ENCODE data around the gene TMEM35A.

The TMEM35A gene

GRCh38 chrX:101117701-101118100, 39.0 kb downstream of the TMEM35A start:
- Histone ChIP-seq H2AFZ (ENCODE audit: insufficient read depth, low read length, poor library complexity) (no peak overlapping the region), H4K91ac (ENCODE audit: low read depth, low read length) (no peak overlapping the region), H2BK5ac (ENCODE audit: low read depth, low read length, poor library complexity) (no peak overlapping the region), H3K9ac (ENCODE audit: low read length) (no peak overlapping the region), H3K36me3 (ENCODE audit: control insufficient read depth in 1 of 2, insufficient read depth in 2 of 2, low read length in 2 of 2) (peaks cover 1 to 13% of the 10 kb centered on the region in 2 experiments), H3K14ac (ENCODE audit: low read length) (no peak overlapping the region), H2BK120ac (ENCODE audit: insufficient read depth, low read length, poor library complexity) (no peak overlapping the region), H3K4me2 (ENCODE audit: low read length) (no peak overlapping the region), H3K27ac (ENCODE audit: low read depth, low read length) (no peak overlapping the region), H2AK5ac (ENCODE audit: low read length) (no peak overlapping the region), H4K12ac (ENCODE audit: low read depth, low read length) (no peak overlapping the region), H3K4me1 (ENCODE audit: control insufficient read depth in 1 of 2, insufficient read depth in 2 of 2, low read length in 2 of 2) (no peaks in the 10 kb centered on the region), H3K79me1 (ENCODE audit: low read length) (no peaks in the 10 kb centered on the region), H3K4ac (ENCODE audit: low read depth, low read length) (no peak overlapping the region), H3K4me3 (ENCODE audit: low read depth, low read length) (no peak overlapping the region), H3K23ac (ENCODE audit: low read length) (no peak overlapping the region), H3K79me2 (ENCODE audit: control insufficient read depth, insufficient read depth, low read length, poor library complexity) (no peaks in the 10 kb centered on the region), H3K9me3 (ENCODE audit: insufficient read depth, low read depth, low read length) (no peaks in the 10 kb centered on the region), H3K18ac (ENCODE audit: low read length) (no peak overlapping the region), H4K8ac (ENCODE audit: low read depth, low read length) (no peak overlapping the region), H2BK12ac (ENCODE audit: low read length) (no peak overlapping the region), H3K27me3 (ENCODE audit: insufficient read depth, low read length) (no peaks in the 10 kb centered on the region)
- no CpG with 5 or more reads among the region's 3 CpGs for WGBS (ENCODE audit: extremely low coverage, insufficient coverage, insufficient read length)
- no peak for DNase-seq

GRCh38 chrX:101136235-101136634, 57.6 kb downstream of the TMEM35A start:
- no peak overlapping the region for H2AFZ ChIP-seq (ENCODE audit: insufficient read depth, low read length, poor library complexity)
- H3K18ac ChIP-seq (ENCODE audit: low read length) = no peak overlapping the region
- no peak overlapping the region for H4K91ac ChIP-seq (ENCODE audit: low read depth, low read length)
- H3K36me3 ChIP-seq (ENCODE audit: control insufficient read depth in 1 of 2, insufficient read depth in 2 of 2, low read length in 2 of 2) = peaks cover 0 to 2% of the 10 kb centered on the region in 2 experiments
- H3K79me2 ChIP-seq (ENCODE audit: control insufficient read depth, insufficient read depth, low read length, poor library complexity) = no peaks in the 10 kb centered on the region
- H3K27me3 ChIP-seq (ENCODE audit: insufficient read depth, low read length) = no peaks in the 10 kb centered on the region
- no peak overlapping the region for H4K12ac ChIP-seq (ENCODE audit: low read depth, low read length)
- no peak overlapping the region for H3K14ac ChIP-seq (ENCODE audit: low read length)
- H3K4me1 ChIP-seq (ENCODE audit: control insufficient read depth in 1 of 2, insufficient read depth in 2 of 2, low read length in 2 of 2) = no peaks in the 10 kb centered on the region
- no peak overlapping the region for H3K4ac ChIP-seq (ENCODE audit: low read depth, low read length)
- H3K9ac ChIP-seq (ENCODE audit: low read length) = no peak overlapping the region
- H3K27ac ChIP-seq (ENCODE audit: low read depth, low read length) = no peak overlapping the region
- no CpG with 5 or more reads among the region's 2 CpGs for WGBS (ENCODE audit: extremely low coverage, insufficient coverage, insufficient read length)
- H2BK5ac ChIP-seq (ENCODE audit: low read depth, low read length, poor library complexity) = no peak overlapping the region
- H2BK120ac ChIP-seq (ENCODE audit: insufficient read depth, low read length, poor library complexity) = no peak overlapping the region
- no peak overlapping the region for H3K4me2 ChIP-seq (ENCODE audit: low read length)
- H2BK12ac ChIP-seq (ENCODE audit: low read length) = no peak overlapping the region
- no peaks in the 10 kb centered on the region for H3K79me1 ChIP-seq (ENCODE audit: low read length)
- H3K4me3 ChIP-seq (ENCODE audit: low read depth, low read length) = no peak overlapping the region
- H3K23ac ChIP-seq (ENCODE audit: low read length) = no peak overlapping the region
- no peak overlapping the region for H4K8ac ChIP-seq (ENCODE audit: low read depth, low read length)
- no peak for DNase-seq
- H2AK5ac ChIP-seq (ENCODE audit: low read length) = no peak overlapping the region
- H3K9me3 ChIP-seq (ENCODE audit: insufficient read depth, low read depth, low read length) = no peaks in the 10 kb centered on the region

Measured in trophoblast cell (in vitro differentiated cells and primary cell).